Measurements from ENCODE around the gene TEAD4.

The TEAD4 gene

GRCh38 chr12:3085341-3086139 lies 126.3 kb downstream of the TEAD4 start:
- DNase-seq: no peak

- DNase-seq: no peak
Measured at GRCh38 chr12:3086211-3086610, 127.0 kb downstream of the TEAD4 start.

DNA sequence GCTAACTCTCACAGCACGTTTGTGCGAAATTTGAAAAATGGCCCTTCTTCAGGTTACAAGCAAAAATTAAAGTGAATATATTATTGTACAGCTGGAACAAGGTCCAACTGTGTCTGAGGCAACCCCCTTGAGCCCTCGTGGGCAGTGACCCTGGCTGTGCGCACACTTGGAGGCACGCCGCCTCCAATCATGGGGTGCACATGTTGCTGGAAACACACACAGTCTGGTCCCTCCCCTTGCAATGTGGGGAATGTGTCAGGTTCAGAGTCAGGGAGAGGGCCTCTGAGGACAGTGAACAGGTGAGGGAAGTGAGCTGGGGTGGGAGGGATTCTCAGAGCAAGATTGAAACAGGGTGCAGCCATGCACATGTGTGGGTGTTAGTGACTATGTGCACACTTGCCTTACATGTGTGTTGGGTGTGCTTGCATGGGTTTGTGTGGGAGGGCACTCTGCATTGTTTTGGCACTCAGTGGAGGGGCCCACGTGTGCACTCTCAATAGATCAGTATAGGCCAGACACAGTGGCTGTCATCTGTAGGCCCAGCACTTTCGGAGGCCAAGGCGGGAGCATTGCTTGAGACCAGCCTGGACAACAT lies 127.6 kb downstream of the TEAD4 start:
- DNase-seq: no peak

- DNase-seq: no peak
Measured at GRCh38 chr12:3087758-3088650, 128.8 kb downstream of the TEAD4 start.

GRCh38 chr12:3089588-3089987 lies 130.4 kb downstream of the TEAD4 start:
- DNase-seq: no peak
